ENCODE results near the gene SEMA3B. TPM values are rescaled to one million over a fixed set of nuclear protein-coding genes. Genes with fewer than 3 reads are reported as not detected.
A peak's percentile ranks its signal among the peaks of the same experiment; 100 is the strongest.

Gene SEMA3B
- total RNA-seq, 4 donors from 2014 or later, result 59.5 to 423 (median 122) TPM

- 93% methylated on average over 18 of the region's 18 CpGs; no CpG with 5 or more reads in 1 of the 2 donors for WGBS, 2 donors (ENCODE audit: low coverage in 1 of 2)
- TF ChIP-seq POLR2AphosphoS5 (IDR thresholded peaks at IDR 0.05) (no peak), EP300 (IDR thresholded peaks at IDR 0.05; ENCODE audit: low read depth) (no peak), POLR2A (IDR thresholded peaks at IDR 0.05) (no peak)
- TF ChIP-seq, protein P1, sequence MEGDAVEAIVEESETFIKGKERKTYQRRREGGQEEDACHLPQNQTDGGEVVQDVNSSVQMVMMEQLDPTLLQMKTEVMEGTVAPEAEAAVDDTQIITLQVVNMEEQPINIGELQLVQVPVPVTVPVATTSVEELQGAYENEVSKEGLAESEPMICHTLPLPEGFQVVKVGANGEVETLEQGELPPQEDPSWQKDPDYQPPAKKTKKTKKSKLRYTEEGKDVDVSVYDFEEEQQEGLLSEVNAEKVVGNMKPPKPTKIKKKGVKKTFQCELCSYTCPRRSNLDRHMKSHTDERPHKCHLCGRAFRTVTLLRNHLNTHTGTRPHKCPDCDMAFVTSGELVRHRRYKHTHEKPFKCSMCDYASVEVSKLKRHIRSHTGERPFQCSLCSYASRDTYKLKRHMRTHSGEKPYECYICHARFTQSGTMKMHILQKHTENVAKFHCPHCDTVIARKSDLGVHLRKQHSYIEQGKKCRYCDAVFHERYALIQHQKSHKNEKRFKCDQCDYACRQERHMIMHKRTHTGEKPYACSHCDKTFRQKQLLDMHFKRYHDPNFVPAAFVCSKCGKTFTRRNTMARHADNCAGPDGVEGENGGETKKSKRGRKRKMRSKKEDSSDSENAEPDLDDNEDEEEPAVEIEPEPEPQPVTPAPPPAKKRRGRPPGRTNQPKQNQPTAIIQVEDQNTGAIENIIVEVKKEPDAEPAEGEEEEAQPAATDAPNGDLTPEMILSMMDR (IDR thresholded peaks at IDR 0.05), result no peak
- in situ Hi-C loops (cut with MboI; ENCODE audit: low pct_ligation_motif_present in 1 of 4, low pct_unique_long_range_greater_than_20kb in 1 of 4, low sequenced_read_pairs in 3 of 4), result no loop called here
- no peak overlapping the region for H3K4me3 ChIP-seq
- no peak for DNase-seq
- peaks cover 18 to 33% (median 32%) of the 10 kb centered on the region in 4 donors for H3K4me1 ChIP-seq
- H3K27ac ChIP-seq, result no peak overlapping the region
- H3K9me3 ChIP-seq, result no peaks in the 10 kb centered on the region
- intact Hi-C loops (cut with DNase I; ENCODE audit: low total_unique reads), result no loop called here
- H3K27me3 ChIP-seq, result no peaks in the 10 kb centered on the region
- no peaks in the 10 kb centered on the region for H3K36me3 ChIP-seq
These were observed 27.9 kb downstream of the SEMA3B start for GRCh38 chr3:50296721-50297383.

DNA sequence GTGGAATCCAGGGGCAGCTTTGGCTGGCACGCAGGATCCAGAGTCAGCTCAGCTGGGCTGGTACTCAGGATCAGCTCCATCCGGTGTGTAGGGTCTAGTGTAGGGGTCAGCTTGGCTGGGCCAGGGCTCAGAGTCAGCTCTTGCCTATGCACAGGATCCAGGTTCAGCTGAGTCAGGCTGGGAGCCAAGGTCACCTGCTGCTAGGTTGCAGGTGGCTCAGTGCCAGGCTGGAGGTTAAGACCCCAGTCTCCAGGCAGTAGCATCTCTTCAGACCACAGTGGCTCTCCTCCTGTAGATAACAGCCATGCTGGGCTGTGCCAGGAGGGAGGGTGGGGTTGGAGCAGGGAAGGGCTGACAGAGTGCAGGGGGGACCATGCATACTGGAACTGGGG lies 28.4 kb downstream of the SEMA3B start:
- no peak for TF ChIP-seq EP300 (IDR thresholded peaks at IDR 0.05; ENCODE audit: low read depth)
- TF ChIP-seq POLR2A (IDR thresholded peaks at IDR 0.05), result no peak
- no peak for TF ChIP-seq POLR2AphosphoS5 (IDR thresholded peaks at IDR 0.05)
- TF ChIP-seq, protein P1 (IDR thresholded peaks at IDR 0.05), result no peak
- DNase-seq, result no peak
- H3K27ac ChIP-seq, result no peak overlapping the region
- intact Hi-C loops (cut with DNase I; ENCODE audit: low total_unique reads) (no loop called here), in situ Hi-C loops (cut with MboI; ENCODE audit: low pct_ligation_motif_present in 1 of 4, low pct_unique_long_range_greater_than_20kb in 1 of 4, low sequenced_read_pairs in 3 of 4) (no loop called here)
- H3K4me3 ChIP-seq, result no peak overlapping the region
- no peaks in the 10 kb centered on the region for H3K9me3 ChIP-seq
- no peaks in the 10 kb centered on the region for H3K27me3 ChIP-seq
- WGBS, 2 donors (ENCODE audit: low coverage in 1 of 2), result 94% methylated on average over 2 of the region's 2 CpGs; no CpG with 5 or more reads in 1 of the 2 donors
- H3K36me3 ChIP-seq, result no peaks in the 10 kb centered on the region
- peaks cover 18 to 32% (median 32%) of the 10 kb centered on the region in 4 donors for H3K4me1 ChIP-seq

DNA sequence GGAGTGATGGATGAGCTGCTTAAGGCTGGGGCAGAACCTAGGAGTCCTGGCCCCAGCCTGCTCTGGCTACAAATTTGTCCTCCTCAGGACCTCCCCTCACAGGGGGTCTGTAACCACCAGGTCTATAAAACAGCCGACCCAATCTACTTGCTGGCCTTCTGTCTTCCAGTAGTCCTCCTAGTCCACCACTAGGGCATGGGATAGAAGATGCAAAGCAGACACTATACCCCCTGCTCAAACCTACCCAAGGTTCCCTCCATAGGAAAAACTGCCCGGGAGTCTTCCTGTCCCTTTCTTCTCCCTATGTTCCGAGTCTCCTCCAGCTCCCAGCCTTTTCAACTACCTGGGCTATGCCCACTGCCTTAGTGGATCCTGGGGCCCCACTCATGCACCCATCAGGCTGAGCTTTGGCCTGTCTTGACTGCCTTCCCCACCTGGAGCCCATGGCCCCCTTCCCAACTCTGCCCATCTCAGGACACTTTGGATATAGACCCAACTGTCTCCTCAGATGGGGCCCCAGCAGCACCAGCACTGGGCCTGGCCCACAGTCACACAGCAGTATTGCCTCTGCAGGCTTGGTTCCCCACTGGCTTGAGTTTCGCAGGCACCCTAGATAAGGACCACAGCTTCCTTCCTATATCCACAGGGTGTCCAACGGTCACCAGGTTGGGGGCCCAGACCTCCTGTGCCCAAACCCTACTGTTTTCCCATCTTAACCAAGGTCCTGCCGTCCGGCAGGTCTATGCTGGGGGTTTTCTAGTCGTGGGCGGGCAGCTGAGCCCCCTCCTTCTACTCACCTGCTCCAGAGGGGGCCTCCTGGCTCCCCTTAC lies 29.2 kb downstream of the SEMA3B start:
- no peak for DNase-seq
- Histone ChIP-seq H3K36me3 (no peaks in the 10 kb centered on the region), H3K9me3 (no peaks in the 10 kb centered on the region), H3K27me3 (no peaks in the 10 kb centered on the region), H3K27ac (peak overlapping the region; percentile 90 to 96 (median 94)), H3K4me1 (peaks cover 15 to 29% (median 27%) of the 10 kb centered on the region in 4 donors), H3K4me3 (peak overlapping the region in 3 of 4 donors; percentile 40 to 84 (median 47))
- TF ChIP-seq EP300 (IDR thresholded peaks at IDR 0.05; ENCODE audit: low read depth) (no peak), POLR2AphosphoS5 (IDR thresholded peaks at IDR 0.05) (no peak), POLR2A (IDR thresholded peaks at IDR 0.05) (no peak)
- TF ChIP-seq, protein P1 (IDR thresholded peaks at IDR 0.05), result no peak
- intact Hi-C loops (cut with DNase I; ENCODE audit: low total_unique reads) (no loop called here), in situ Hi-C loops (cut with MboI; ENCODE audit: low pct_ligation_motif_present in 1 of 4, low pct_unique_long_range_greater_than_20kb in 1 of 4, low sequenced_read_pairs in 3 of 4) (no loop called here)
- 44 to 50% methylated on average over 2 to 9 of the region's 9 CpGs for WGBS, 2 donors (ENCODE audit: low coverage in 1 of 2)
